RWPE1 (cell line): Measurements from ENCODE around the gene LMCD1.

ENCODE experiments used
- CTCF ChIA-PET: fragments of 350-600 bp; sonication (Branson Sonifier 250); formaldehyde crosslinking; extraction: SDS; loops from one replicate; lab custom pipeline; 2021; lab: Yijun Ruan, JAX
- POLR2A ChIA-PET: fragments of 400-600 bp; formaldehyde crosslinking; extraction: SDS; loops from one replicate; lab custom pipeline; 2020; ENCODE audit warnings: antibody characterized with exemption; ENCODE audit not compliant: low non-redundant PET; lab: Yijun Ruan, JAX
- DNase-seq: peaks from one replicate; pipeline ENCODE4 v3.0.0; 2012; ENCODE audit warnings: low spot score
- H3K27ac ChIP-seq: fragments of 450-650 bp; 2 replicates; pipeline ENCODE4 v1.5.1; 2017
- TF ChIP-seq, protein P1 (sequence below): fragments of 450-650 bp; conservative IDR thresholded peaks from 2 replicates; pipeline ENCODE4 v1.5.1; 2017; ENCODE audit warnings: low read depth, mild to moderate bottlenecking

The LMCD1 gene

DNA sequence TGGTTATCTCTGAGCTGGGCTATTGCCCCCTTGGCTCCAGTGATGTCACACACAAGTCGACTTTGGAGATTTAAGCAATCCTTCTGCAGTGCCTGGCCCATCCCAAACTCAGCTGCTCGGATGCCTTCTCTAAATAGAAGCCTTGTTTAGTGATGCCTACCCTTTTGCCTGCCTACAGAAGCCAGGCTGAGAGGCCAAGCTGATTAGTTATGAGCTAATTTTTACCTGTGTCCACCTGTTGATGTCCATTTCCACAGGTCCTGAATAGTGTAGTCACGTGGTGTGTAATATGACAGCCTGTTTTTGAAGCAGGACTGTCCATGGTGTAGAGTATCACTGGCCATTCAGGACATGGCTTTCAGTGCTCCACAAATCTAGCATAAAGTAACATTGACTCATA is 97.5 kb downstream of the LMCD1 start:
- TF ChIP-seq, protein P1, sequence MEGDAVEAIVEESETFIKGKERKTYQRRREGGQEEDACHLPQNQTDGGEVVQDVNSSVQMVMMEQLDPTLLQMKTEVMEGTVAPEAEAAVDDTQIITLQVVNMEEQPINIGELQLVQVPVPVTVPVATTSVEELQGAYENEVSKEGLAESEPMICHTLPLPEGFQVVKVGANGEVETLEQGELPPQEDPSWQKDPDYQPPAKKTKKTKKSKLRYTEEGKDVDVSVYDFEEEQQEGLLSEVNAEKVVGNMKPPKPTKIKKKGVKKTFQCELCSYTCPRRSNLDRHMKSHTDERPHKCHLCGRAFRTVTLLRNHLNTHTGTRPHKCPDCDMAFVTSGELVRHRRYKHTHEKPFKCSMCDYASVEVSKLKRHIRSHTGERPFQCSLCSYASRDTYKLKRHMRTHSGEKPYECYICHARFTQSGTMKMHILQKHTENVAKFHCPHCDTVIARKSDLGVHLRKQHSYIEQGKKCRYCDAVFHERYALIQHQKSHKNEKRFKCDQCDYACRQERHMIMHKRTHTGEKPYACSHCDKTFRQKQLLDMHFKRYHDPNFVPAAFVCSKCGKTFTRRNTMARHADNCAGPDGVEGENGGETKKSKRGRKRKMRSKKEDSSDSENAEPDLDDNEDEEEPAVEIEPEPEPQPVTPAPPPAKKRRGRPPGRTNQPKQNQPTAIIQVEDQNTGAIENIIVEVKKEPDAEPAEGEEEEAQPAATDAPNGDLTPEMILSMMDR: no peak
- CTCF ChIA-PET: no interaction called here
- DNase-seq: no peak
- POLR2A ChIA-PET: no interaction called here
- no peak overlapping the region for H3K27ac ChIP-seq

DNA sequence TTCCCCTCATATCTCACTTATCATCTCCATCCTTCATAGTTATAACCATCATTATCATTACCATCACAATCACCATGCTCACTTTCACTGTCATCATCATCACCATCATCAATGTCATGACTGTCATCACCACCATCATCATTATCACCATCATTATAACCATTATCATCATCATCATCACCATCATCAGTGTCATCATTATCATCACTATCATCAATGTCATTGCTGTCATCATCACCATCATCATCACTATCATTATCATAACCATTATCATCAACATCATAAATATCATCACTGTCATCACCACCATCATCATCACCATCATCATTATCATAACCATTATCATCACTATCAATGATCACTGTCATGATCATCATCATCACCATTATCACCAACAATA is 98.8 kb downstream of the LMCD1 start:
- ChIA-PET POLR2A (no interaction called here), CTCF (no interaction called here)
- H3K27ac ChIP-seq: no peak overlapping the region
- no peak for DNase-seq
- TF ChIP-seq, protein P1: no peak

DNA sequence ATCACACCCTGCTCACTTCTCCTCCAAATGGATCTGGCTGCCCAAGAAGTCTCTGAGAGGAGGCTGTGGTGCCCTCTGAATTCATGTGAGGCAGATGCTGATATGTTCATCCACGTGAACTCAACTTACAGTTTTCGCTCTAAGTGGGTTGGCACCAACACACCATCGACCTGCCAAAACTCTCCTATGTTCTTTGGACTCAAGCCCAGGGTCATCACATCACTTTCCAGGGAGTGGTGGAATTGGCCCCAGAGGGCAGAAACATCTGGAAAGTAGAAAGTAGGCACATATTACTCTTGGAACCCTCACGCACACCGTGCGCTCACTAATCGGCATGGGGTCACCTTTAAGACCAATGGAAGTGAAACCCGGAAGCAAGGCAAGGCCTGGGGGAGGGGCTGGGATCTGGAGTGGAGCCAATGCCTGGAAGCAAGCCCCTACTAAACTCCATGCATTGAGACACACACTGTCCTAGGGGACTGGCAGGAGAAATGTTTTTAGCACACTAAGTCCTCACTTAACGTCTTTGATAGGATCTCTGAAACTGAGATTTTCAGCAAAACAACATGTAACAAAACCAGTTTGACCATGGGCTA is 101.6 kb downstream of the LMCD1 start:
- no peak for DNase-seq
- peak overlapping the region; percentile 79 for H3K27ac ChIP-seq
- CTCF ChIA-PET: no interaction called here
- POLR2A ChIA-PET: no interaction called here
- TF ChIP-seq, protein P1: no peak

DNA sequence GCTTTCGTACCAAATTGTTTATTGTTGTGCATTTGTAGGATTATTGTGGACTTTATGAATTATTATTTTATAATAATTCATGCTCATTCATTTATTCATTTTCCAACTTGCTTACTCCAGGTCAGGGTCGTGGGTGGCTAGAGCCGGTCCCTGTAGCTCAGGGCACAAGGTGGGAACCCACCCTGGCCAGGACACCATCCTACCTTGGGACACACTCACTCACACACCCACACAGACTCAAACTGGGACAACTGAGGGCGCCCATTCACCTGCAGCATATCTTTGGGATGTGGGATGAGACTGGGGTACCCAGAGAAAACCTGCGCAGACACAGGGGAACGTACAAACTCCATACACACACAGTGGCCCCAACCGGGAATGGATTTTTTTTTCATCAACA is 102.4 kb downstream of the LMCD1 start:
- CTCF ChIA-PET: interaction anchor here (0.5 kb wide), 1 partner anchor 1179 kb away, joined by 3 read pairs; no protein-coding TSS in a partner anchor
- peak overlapping the region; percentile 57 for H3K27ac ChIP-seq
- TF ChIP-seq, protein P1: no peak
- DNase-seq: no peak
- POLR2A ChIA-PET: no interaction called here

DNA sequence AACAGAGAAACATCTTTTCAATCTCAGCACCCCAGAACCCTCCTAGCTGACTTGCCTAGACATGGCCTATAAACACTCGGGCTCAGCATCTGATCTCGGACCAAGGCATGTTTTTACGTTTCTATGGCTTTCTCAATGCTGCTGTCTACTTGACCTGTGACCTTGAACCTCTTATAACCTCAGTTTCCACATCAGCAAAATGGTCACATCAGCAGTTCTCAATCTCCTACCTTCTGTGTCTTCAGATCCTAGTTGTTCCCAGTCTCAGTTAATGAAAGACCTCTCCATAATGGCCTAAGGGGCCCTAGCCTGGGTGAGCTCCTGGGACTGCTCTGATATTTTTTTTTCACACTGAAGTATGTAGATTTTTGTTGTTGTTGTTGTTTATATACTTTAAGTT is 103.4 kb downstream of the LMCD1 start:
- no peak for DNase-seq
- H3K27ac ChIP-seq: no peak overlapping the region
- TF ChIP-seq, protein P1: no peak
- CTCF ChIA-PET: no interaction called here
- POLR2A ChIA-PET: no interaction called here

DNA sequence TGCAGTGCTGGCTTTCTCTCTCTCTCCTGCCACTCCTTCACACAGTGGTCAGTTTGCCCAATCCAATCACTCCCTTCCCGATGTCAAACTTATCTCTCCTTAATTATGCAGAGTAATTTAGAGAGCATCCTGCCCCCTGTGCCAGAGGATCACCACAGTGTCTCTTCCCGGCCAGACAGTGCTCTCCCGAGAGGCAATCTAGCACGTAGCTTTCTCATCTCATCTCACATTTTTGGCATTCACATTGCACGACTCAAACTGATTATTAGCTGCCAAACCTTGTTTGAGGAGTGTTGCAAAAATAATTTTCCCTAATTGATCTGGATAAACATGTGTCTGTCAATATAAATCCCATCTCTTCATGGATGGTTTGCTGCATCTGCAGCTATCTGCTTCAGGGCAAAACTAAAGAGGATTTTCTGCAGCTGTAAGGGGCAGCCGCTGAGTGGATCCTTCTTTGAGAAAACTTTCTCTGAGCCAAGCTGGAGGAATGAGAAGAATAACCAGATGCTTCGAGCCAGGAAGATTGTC is 105.1 kb downstream of the LMCD1 start:
- POLR2A ChIA-PET: no interaction called here
- DNase-seq: no peak
- TF ChIP-seq, protein P1: no peak

More for the DNA sequence above, 105.1 kb downstream of the LMCD1 start:
- H3K27ac ChIP-seq: no peak overlapping the region
- CTCF ChIA-PET: interaction anchor here (0.5 to 1.2 kb wide), 3 partner anchors 162 to 642 kb away, joined by 3 to 4 read pairs (median 4); no protein-coding TSS in a partner anchor
